SK-N-SH (cell line): ENCODE data around the gene LAIR2.

Experiments
- CTCF ChIP-seq: fragments of 200-600 bp; sonication (generic); IDR thresholded peaks from 2 replicates; pipeline ENCODE4 v1.6.1; 2017; ENCODE audit warnings: antibody characterized with exemption, mild to moderate bottlenecking, moderate library complexity
- EZH2phosphoT487 ChIP-seq: fragments of 200-600 bp; sonication (generic); IDR thresholded peaks from 2 replicates; pipeline ENCODE4 v1.6.1; 2017; ENCODE audit warnings: low read depth, mixed run types, mild to moderate bottlenecking, antibody characterized with exemption, moderate library complexity, borderline replicate concordance
- POLR2AphosphoS5 ChIP-seq: IDR thresholded peaks from 2 replicates; pipeline ENCODE4 v1.6.1; 2012; ENCODE audit warnings: low read depth, low read length
- SIN3A ChIP-seq: IDR thresholded peaks from 2 replicates; pipeline ENCODE4 v1.6.1; 2012; ENCODE audit warnings: low read depth, mild to moderate bottlenecking, low read length, moderate library complexity, borderline replicate concordance
- TEAD4 ChIP-seq: IDR thresholded peaks from 2 replicates; pipeline ENCODE4 v1.4.0; 2012; ENCODE audit warnings: mild to moderate bottlenecking, borderline replicate concordance; ENCODE audit not compliant: insufficient read depth
- TF ChIP-seq, protein P1 (sequence below): IDR thresholded peaks from 2 replicates; pipeline ENCODE4 v1.4.0; 2012; ENCODE audit warnings: low read depth

- no peak for TF ChIP-seq CTCF
- no peak for TF ChIP-seq SIN3A
- TF ChIP-seq POLR2AphosphoS5, result no peak
- TF ChIP-seq EZH2phosphoT487, result no peak
- TF ChIP-seq TEAD4, result no peak
- TF ChIP-seq, protein P1, sequence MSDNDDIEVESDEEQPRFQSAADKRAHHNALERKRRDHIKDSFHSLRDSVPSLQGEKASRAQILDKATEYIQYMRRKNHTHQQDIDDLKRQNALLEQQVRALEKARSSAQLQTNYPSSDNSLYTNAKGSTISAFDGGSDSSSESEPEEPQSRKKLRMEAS, result no peak
These were observed 16.2 kb downstream of the LAIR2 start for GRCh38 chr19:54518844-54519243.
